ENCODE measurements around the gene SLN.

SLN gene

GRCh38 chr11:107682572-107682971 lies 29.3 kb downstream of the SLN start:
- no peak for TF ChIP-seq CTCF (IDR thresholded peaks at IDR 0.05; ENCODE audit: extremely low read depth, missing control alignments)
- DNase-seq (ENCODE audit: low spot score): no peak

GRCh38 chr11:107682171-107682570 lies 29.7 kb downstream of the SLN start:
- TF ChIP-seq CTCF (IDR thresholded peaks at IDR 0.05; ENCODE audit: extremely low read depth, missing control alignments): no peak
- DNase-seq (ENCODE audit: low spot score): no peak

GRCh38 chr11:107679255-107680024 lies 32.4 kb downstream of the SLN start:
- no peak for DNase-seq (ENCODE audit: low spot score)
- TF ChIP-seq CTCF (IDR thresholded peaks at IDR 0.05; ENCODE audit: extremely low read depth, missing control alignments): no peak

GRCh38 chr11:107678632-107678971 lies 33.3 kb downstream of the SLN start:
- TF ChIP-seq CTCF (IDR thresholded peaks at IDR 0.05; ENCODE audit: extremely low read depth, missing control alignments): no peak
- no peak for DNase-seq (ENCODE audit: low spot score)

- DNase-seq (ENCODE audit: low spot score): no peak
- no peak for TF ChIP-seq CTCF (IDR thresholded peaks at IDR 0.05; ENCODE audit: extremely low read depth, missing control alignments)
Observed at GRCh38 chr11:107677924-107678631, 33.8 kb downstream of the SLN start.

GRCh38 chr11:107676336-107677057 lies 35.4 kb downstream of the SLN start:
- TF ChIP-seq CTCF (IDR thresholded peaks at IDR 0.05; ENCODE audit: extremely low read depth, missing control alignments): no peak
- no peak for DNase-seq (ENCODE audit: low spot score)

GRCh38 chr11:107675902-107676301 lies 36.0 kb downstream of the SLN start:
- no peak for DNase-seq (ENCODE audit: low spot score)
- no peak for TF ChIP-seq CTCF (IDR thresholded peaks at IDR 0.05; ENCODE audit: extremely low read depth, missing control alignments)
